Measurements from ENCODE around the gene TMEM72.

Gene TMEM72

GRCh38 chr10:44986179-44986578, 75.0 kb downstream of the TMEM72 start:
- in situ Hi-C loops (cut with MboI; ENCODE audit: low sequenced_read_pairs): no loop called here
